GM12878 (cell line): ENCODE measurements around the gene ADRA2B. TPM values are rescaled to one million over a fixed set of nuclear protein-coding genes. Genes with fewer than 3 reads are reported as not detected.

Source experiments
- ATAC-seq: fragments of 200-7000 bp; cut with Tn5 transposase; 3 replicates; pipeline ENCODE4 v1.9.1; 2020; ENCODE audit warnings: mild to moderate bottlenecking, moderate library complexity
- BruUV-seq: library from RNA; stranded (reverse); fragments of 400-500 nt; replicated peaks from 2 replicates; lab custom pipeline; 2021; lab: Mats Ljungman, UMichigan
- CTCF ChIA-PET: fragments of 300-600 bp; sonication (Branson Sonifier 250); formaldehyde crosslinking; extraction: SDS; loops from one replicate; lab custom pipeline; 2021; ENCODE audit warnings: inconsistent platforms; lab: Yijun Ruan, JAX
- POLR2A ChIA-PET: fragments of 350-600 bp; formaldehyde crosslinking; extraction: SDS; loops from one replicate; lab custom pipeline; 2021; ENCODE audit warnings: inconsistent platforms; lab: Charles Lee
- RAD21 ChIA-PET: fragments of 300-600 bp; sonication (Branson Sonifier 250); formaldehyde crosslinking; loops from one replicate; lab custom pipeline; 2023; ENCODE audit warnings: antibody characterized with exemption; ENCODE audit not compliant: unreplicated experiment; lab: Charles Lee
- SMC1A ChIA-PET: fragments of 300-600 bp; sonication (Branson Sonifier 250); formaldehyde crosslinking; loops from one replicate; lab custom pipeline; 2023; ENCODE audit not compliant: unreplicated experiment, uncharacterized antibody; lab: Charles Lee
- DNase-seq: peaks from one replicate; pipeline ENCODE4 v3.0.0-alpha.2; 2011; ENCODE audit warnings: low read depth, low spot score
- FAIRE-seq: peaks from 3 replicates; lab custom pipeline; 2011; peaks lifted over from hg19 to GRCh38; lab: Jason Lieb, UNC
- H2AFZ ChIP-seq: 2 replicates; pipeline ENCODE4 v1.6.0; 2011; ENCODE audit warnings: low read depth, low read length, control low read depth; ENCODE audit not compliant: control insufficient read depth
- H3K27ac ChIP-seq: 2 replicates; pipeline ENCODE4 v1.5.1; 2011; ENCODE audit warnings: control low read depth; ENCODE audit not compliant: control insufficient read depth, insufficient read depth
- H3K27me3 ChIP-seq, 2 experiments: replicated peaks in 1 of 2; 2 replicates each; pipeline versions ENCODE4 v1.6.0 to v1.6.1; 2011; ENCODE audit warnings: low read length in 1 of 2; ENCODE audit not compliant: control insufficient read depth in 2 of 2, insufficient read depth in 2 of 2
- H3K36me3 ChIP-seq, 2 experiments: 2 replicates each; pipeline ENCODE4 v1.5.1; 2011; ENCODE audit warnings: low read length in 1 of 2; ENCODE audit not compliant: control insufficient read depth in 2 of 2, insufficient read depth in 2 of 2
- H3K4me1 ChIP-seq: 2 replicates; pipeline ENCODE4 v1.6.1; 2011; ENCODE audit warnings: mild to moderate bottlenecking, low read length, moderate library complexity, mixed read lengths; ENCODE audit not compliant: control insufficient read depth, insufficient read depth
- H3K4me2 ChIP-seq: 2 replicates; pipeline ENCODE4 v1.6.0; 2011; ENCODE audit warnings: control low read depth; ENCODE audit not compliant: control insufficient read depth, insufficient read depth
- H3K4me3 ChIP-seq: fragments of 200-600 bp; sonication (generic); 2 replicates; pipeline ENCODE4 v1.5.1; 2016
- H3K79me2 ChIP-seq: 2 replicates; pipeline ENCODE4 v1.6.0; 2011; ENCODE audit warnings: low read length; ENCODE audit not compliant: control insufficient read depth, insufficient read depth
- H3K9ac ChIP-seq: 2 replicates; pipeline ENCODE4 v1.8.0; 2011; ENCODE audit warnings: low read length, control low read depth, mixed read lengths; ENCODE audit not compliant: control insufficient read depth, insufficient read depth
- H3K9me3 ChIP-seq: replicated peaks from 3 replicates; pipeline ENCODE4 v1.5.1; 2011; ENCODE audit warnings: mild to moderate bottlenecking, low read length; ENCODE audit not compliant: control insufficient read depth, insufficient read depth
- H4K20me1 ChIP-seq: 2 replicates; pipeline ENCODE4 v1.6.0; 2011; ENCODE audit not compliant: control insufficient read depth, insufficient read depth
- BACH1 ChIP-seq: fragments of 450-650 bp; IDR thresholded peaks from 2 replicates; pipeline ENCODE4 v1.6.1; 2017; ENCODE audit warnings: mild to moderate bottlenecking, borderline replicate concordance
- EED ChIP-seq: sonication (generic); IDR thresholded peaks from 2 replicates; pipeline ENCODE4 v1.6.1; 2016; ENCODE audit warnings: antibody characterized with exemption, low read depth
- HDAC6 ChIP-seq: fragments of 200-600 bp; sonication (generic); IDR thresholded peaks from one replicate; pipeline ENCODE4 v1.8.0; 2017; ENCODE audit warnings: antibody characterized with exemption; ENCODE audit not compliant: unreplicated experiment
- IKZF2 ChIP-seq, 2 experiments: fragments of 450-650 bp; IDR thresholded peaks; 2 replicates each; pipeline ENCODE4 v1.6.1; 2017; ENCODE audit warnings: mild to moderate bottlenecking in 2 of 2, moderate library complexity in 2 of 2
- LARP7 ChIP-seq: fragments of 450-650 bp; IDR thresholded peaks from 2 replicates; pipeline ENCODE4 v1.6.1; 2017; ENCODE audit warnings: mild to moderate bottlenecking
- NRF1 ChIP-seq: conservative IDR thresholded peaks from 2 replicates; pipeline ENCODE4 v1.6.1; 2011; ENCODE audit warnings: mild to moderate bottlenecking, low read depth, low read length, improper control_type of control experiment
- PAX5 ChIP-seq: IDR thresholded peaks from 2 replicates; pipeline ENCODE4 v1.6.1; 2011; ENCODE audit warnings: low read depth, low read length, borderline replicate concordance
- RBBP5 ChIP-seq: fragments of 200-600 bp; sonication (generic); conservative IDR thresholded peaks from 2 replicates; pipeline ENCODE4 v1.6.1; 2016
- RELA ChIP-seq: fragments of 450-650 bp; IDR thresholded peaks from 2 replicates; pipeline ENCODE4 v1.8.0; 2014; ENCODE audit warnings: borderline replicate concordance; ENCODE audit not compliant: partially characterized antibody
- RFX5 ChIP-seq: IDR thresholded peaks from 2 replicates; pipeline ENCODE4 v1.6.1; 2011; ENCODE audit warnings: low read depth, low read length, improper control_type of control experiment
- TARDBP ChIP-seq: IDR thresholded peaks from 2 replicates; pipeline ENCODE4 v1.6.1; 2016; ENCODE audit warnings: borderline replicate concordance
- WGBS: methylation state at CpG from one replicate; pipeline ENCODE4 v1.1.6; 2016; ENCODE audit warnings: low lambda C conversion rate; ENCODE audit not compliant: insufficient replicate concordance, insufficient coverage; ENCODE audit errors: missing lambda C conversion rate; 5-methylcytosine and 5-hydroxymethylcytosine counted together
- in situ Hi-C: fragments of 300-500 bp; cut with MboI; formaldehyde crosslinking; loops from 9 replicates; pipeline ENCODE4 v1.14.3; 2018; ENCODE audit warnings: mixed read lengths
- intact Hi-C: fragments of 100-400 bp; cut with micrococcal nuclease; formaldehyde crosslinking; loops from one replicate; pipeline ENCODE4 v1.14.2; 2022; ENCODE audit not compliant: unreplicated experiment
- polyA plus RNA-seq, 11 experiments: library from polyadenylated mRNA; depleted of rRNA in 4 of 11; unstranded in 6 of 11; stranded (reverse) in 5 of 11; fragments of >200 nt; fragmentation: Nextera tagmentation in 4 of 11; fragmentation: Illumina TruSeq in 1 of 11; extraction: Ambion mirVana in 4 of 11; extraction: Trizol in 1 of 11; gene quantifications; 1 replicate in 1 of 11; 2 replicates in 10 of 11; pipeline versions ENCODE4 v1.2.1 to v1.2.3, GENCODE V29; 2011 to 2016; ENCODE audit warnings: inconsistent platforms in 2 of 11, missing spikeins in 2 of 11, low read depth in 1 of 11
- total RNA-seq, 4 experiments: library from RNA; depleted of rRNA in 3 of 4; stranded (reverse); fragments of >200 nt in 3 of 4; fragmentation: Illumina TruSeq in 1 of 4; extraction: Trizol in 1 of 4; gene quantifications; 2 replicates each; pipeline versions ENCODE4 v1.2.1 to v1.2.3, GENCODE V29; 2013 to 2021
- TF ChIP-seq, protein P1 (sequence below): fragments of 450-650 bp; IDR thresholded peaks from 2 replicates; pipeline ENCODE4 v1.6.1; 2016; ENCODE audit warnings: mild to moderate bottlenecking, moderate library complexity, borderline replicate concordance
- TF ChIP-seq, protein P2 (sequence below): fragments of 450-650 bp; IDR thresholded peaks from 2 replicates; pipeline ENCODE4 v1.6.1; 2017; ENCODE audit warnings: low read depth, mild to moderate bottlenecking, moderate library complexity

ADRA2B gene
- total and polyA plus RNA-seq, 10 of the 15 experiments (the other 5 are each of a cell fraction or from before 2014, with no cell fraction given) = 0.01 to 0.10 (median 0.04) TPM; not detected in 6

DNA sequence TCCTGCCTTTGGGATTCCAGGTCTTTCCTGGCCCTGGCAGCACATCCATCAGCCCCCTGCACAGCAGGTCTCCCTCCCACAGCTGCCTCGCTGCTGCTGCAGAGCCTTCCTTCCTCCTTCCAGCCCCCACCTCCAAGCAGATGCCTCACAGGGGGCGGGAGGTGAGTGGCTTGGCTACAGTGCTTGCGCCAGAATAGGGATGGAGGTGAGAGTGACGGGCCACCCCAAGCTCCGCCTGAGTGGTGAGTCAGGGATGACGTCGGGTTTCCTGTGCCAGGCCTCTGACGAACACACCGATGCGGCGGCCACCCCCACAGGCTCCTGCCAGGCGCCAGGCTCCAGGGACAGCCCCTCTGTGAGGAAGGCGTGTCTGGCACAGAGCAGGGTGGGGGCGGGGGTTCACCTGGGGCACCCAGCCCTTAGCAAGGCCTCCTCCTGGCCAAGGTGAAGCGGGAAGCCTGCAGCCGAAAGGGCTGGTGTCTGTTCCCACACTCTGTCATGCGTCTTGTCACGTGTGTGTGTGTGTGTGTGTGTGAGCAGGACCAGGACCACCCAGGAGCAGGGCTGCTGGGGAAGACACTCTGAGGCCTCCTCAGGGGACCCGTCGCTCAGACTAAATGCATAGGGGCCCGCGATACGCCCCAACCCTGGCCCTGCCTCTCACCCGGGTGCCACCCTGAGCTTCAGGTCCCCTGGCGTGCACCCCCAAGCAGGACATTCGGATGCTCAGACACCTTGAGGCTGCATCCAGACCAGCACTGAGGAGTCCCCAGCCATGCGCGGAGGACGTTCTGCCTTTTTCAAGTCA, 32.2 kb upstream of the ADRA2B start (continued):
- TF ChIP-seq, protein P1, sequence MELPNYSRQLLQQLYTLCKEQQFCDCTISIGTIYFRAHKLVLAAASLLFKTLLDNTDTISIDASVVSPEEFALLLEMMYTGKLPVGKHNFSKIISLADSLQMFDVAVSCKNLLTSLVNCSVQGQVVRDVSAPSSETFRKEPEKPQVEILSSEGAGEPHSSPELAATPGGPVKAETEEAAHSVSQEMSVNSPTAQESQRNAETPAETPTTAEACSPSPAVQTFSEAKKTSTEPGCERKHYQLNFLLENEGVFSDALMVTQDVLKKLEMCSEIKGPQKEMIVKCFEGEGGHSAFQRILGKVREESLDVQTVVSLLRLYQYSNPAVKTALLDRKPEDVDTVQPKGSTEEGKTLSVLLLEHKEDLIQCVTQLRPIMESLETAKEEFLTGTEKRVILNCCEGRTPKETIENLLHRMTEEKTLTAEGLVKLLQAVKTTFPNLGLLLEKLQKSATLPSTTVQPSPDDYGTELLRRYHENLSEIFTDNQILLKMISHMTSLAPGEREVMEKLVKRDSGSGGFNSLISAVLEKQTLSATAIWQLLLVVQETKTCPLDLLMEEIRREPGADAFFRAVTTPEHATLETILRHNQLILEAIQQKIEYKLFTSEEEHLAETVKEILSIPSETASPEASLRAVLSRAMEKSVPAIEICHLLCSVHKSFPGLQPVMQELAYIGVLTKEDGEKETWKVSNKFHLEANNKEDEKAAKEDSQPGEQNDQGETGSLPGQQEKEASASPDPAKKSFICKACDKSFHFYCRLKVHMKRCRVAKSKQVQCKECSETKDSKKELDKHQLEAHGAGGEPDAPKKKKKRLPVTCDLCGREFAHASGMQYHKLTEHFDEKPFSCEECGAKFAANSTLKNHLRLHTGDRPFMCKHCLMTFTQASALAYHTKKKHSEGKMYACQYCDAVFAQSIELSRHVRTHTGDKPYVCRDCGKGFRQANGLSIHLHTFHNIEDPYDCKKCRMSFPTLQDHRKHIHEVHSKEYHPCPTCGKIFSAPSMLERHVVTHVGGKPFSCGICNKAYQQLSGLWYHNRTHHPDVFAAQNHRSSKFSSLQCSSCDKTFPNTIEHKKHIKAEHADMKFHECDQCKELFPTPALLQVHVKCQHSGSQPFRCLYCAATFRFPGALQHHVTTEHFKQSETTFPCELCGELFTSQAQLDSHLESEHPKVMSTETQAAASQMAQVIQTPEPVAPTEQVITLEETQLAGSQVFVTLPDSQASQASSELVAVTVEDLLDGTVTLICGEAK = no peak
- peak; percentile 43; the same call in 1 of the 2 replicates for TF ChIP-seq RFX5

DNA sequence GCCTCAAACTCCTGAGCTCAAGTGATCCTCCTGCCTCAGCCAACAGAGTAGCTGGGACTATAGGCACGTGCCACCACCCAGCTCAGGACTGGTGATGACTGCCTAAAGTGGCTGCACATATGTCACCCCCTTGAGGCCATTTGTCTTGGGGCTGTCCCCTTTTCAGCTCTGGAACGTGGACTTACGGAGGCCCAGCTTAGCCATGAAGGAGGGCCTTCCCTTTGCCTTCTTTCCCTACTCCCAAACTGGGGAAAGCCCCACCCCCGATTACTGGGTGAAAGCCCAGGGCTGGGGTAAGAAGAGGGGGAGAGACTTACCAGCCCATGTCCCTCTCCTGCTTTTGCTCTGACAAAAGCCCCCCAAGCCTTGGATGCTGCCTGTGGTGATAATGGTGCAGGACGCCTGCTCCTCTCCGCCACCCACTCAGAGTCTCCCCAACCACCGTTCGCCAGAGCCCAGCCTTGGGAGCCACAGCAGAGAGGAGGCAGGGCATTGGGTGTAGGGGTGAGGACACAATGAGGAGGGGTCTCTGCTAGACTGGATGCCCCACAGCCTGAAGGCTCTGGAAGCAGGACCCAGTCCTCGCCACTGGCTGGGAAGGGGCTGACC, 31.3 kb upstream of the ADRA2B start:
- ATAC-seq (no peak), FAIRE-seq (peak; percentile 78), DNase-seq (no peak)
- no peaks in the 10 kb centered on the region for H3K27me3 ChIP-seq
- H3K79me2 ChIP-seq = peaks cover 27% of the 10 kb centered on the region
- in situ Hi-C loops (no loop called here), intact Hi-C loops (loop anchor here (5.0 kb wide), 2 partner anchors 190 to 380 kb away; partner anchors contain the start of gene NCAPH)
- peak overlapping the region; percentile 49 for H3K9ac ChIP-seq
- H2AFZ ChIP-seq = no peak overlapping the region
- CTCF ChIA-PET = interaction anchor here (0.6 to 14.4 kb wide), 9 partner anchors 8 to 119 kb away, joined by 3 to 535 read pairs (median 4); partner anchors contain the start of genes ADRA2B and ASTL
- H3K4me2 ChIP-seq = peak overlapping the region; percentile 95
- POLR2A ChIA-PET = interaction anchor here (0.7 to 9.5 kb wide), 8 partner anchors 8 to 173 kb away, joined by 3 to 161 read pairs (median 4); partner anchors contain the start of genes ASTL and STARD7
- peaks cover 7% of the 10 kb centered on the region in 2 experiments; a peak in 2 of 4 replicates for H3K36me3 ChIP-seq
- H4K20me1 ChIP-seq = no peaks in the 10 kb centered on the region
- no TSS peak for BruUV-seq
- SMC1A ChIA-PET = interaction anchor here (0.6 to 14.4 kb wide), 9 partner anchors 9 to 341 kb away, joined by 3 to 338 read pairs (median 4); partner anchors contain the start of gene ASTL
- peaks cover 42% of the 10 kb centered on the region for H3K4me1 ChIP-seq
- 42% methylated on average over 9 of the region's 9 CpGs for WGBS
- no peaks in the 10 kb centered on the region for H3K9me3 ChIP-seq
- RAD21 ChIA-PET = interaction anchor here (0.8 to 18.1 kb wide), 11 partner anchors 9 to 380 kb away, joined by 3 to 463 read pairs (median 4); partner anchors contain the start of genes ASTL and STARD7
- H3K4me3 ChIP-seq = no peak overlapping the region
- H3K27ac ChIP-seq = peak overlapping the region; percentile 89
- TF ChIP-seq, protein P2, sequence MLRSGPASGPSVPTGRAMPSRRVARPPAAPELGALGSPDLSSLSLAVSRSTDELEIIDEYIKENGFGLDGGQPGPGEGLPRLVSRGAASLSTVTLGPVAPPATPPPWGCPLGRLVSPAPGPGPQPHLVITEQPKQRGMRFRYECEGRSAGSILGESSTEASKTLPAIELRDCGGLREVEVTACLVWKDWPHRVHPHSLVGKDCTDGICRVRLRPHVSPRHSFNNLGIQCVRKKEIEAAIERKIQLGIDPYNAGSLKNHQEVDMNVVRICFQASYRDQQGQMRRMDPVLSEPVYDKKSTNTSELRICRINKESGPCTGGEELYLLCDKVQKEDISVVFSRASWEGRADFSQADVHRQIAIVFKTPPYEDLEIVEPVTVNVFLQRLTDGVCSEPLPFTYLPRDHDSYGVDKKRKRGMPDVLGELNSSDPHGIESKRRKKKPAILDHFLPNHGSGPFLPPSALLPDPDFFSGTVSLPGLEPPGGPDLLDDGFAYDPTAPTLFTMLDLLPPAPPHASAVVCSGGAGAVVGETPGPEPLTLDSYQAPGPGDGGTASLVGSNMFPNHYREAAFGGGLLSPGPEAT = peak; percentile 33; the same call in 1 of the 2 replicates
- TF ChIP-seq RELA (no peak), NRF1 (no peak), BACH1 (peak; percentile 59), PAX5 (no peak; the same call in 1 of the 2 replicates), RBBP5 (no peak), IKZF2 (IDR thresholded peaks at IDR 0.05) (peak; percentile 7 to 14; a peak in 2 of 4 replicates), LARP7 (no peak), EED (0 out of 2 replicates have a peak, but pooled peaks have one; percentile 15), HDAC6 (no peak), TARDBP (no peak)
